Loucy (cell line): Measurements from ENCODE around the gene PDXK.

ENCODE experiments used
- EZH2phosphoT487 ChIP-seq: fragments of 200-600 bp; IDR thresholded peaks from 2 replicates; pipeline ENCODE4 v1.6.1; 2018; ENCODE audit warnings: antibody characterized with exemption, mild to moderate bottlenecking, moderate library complexity, borderline replicate concordance
- TF ChIP-seq, protein P1 (sequence below): fragments of 200-600 bp; sonication (generic); conservative IDR thresholded peaks from 2 replicates; pipeline ENCODE4 v1.5.1; 2014; ENCODE audit warnings: mild to moderate bottlenecking, antibody characterized with exemption, low read length

DNA sequence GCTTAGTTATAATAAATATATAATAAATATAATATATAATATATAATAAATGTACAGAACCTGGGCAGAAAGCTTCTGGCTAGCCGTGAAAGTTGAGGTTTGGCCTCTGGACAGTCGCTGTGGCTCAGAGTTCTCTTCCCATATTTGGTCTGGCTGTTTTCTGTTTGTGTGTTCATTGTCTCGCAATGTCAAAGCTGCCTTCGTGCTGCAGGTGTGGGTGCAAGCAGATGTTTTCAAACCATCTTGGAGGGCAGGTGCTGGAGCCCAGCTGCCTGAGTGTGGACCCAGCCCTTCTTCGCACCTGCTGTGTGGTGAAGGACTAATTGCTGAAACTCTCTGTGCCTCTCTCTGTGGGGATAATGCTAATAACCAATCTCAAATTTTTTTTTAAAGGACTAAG lies 60.7 kb downstream of the PDXK start:
- TF ChIP-seq, protein P1, sequence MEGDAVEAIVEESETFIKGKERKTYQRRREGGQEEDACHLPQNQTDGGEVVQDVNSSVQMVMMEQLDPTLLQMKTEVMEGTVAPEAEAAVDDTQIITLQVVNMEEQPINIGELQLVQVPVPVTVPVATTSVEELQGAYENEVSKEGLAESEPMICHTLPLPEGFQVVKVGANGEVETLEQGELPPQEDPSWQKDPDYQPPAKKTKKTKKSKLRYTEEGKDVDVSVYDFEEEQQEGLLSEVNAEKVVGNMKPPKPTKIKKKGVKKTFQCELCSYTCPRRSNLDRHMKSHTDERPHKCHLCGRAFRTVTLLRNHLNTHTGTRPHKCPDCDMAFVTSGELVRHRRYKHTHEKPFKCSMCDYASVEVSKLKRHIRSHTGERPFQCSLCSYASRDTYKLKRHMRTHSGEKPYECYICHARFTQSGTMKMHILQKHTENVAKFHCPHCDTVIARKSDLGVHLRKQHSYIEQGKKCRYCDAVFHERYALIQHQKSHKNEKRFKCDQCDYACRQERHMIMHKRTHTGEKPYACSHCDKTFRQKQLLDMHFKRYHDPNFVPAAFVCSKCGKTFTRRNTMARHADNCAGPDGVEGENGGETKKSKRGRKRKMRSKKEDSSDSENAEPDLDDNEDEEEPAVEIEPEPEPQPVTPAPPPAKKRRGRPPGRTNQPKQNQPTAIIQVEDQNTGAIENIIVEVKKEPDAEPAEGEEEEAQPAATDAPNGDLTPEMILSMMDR: no peak
- TF ChIP-seq EZH2phosphoT487: no peak
